GM11168 (cell line): ENCODE data around the gene CLCA2.

Experiments
- in situ Hi-C: fragments of 300-500 bp; cut with MboI; formaldehyde crosslinking; loops from one replicate; pipeline ENCODE4 v1.12.0; 2022; ENCODE audit warnings: low sequenced_read_pairs; ENCODE audit not compliant: unreplicated experiment

The CLCA2 gene

DNA sequence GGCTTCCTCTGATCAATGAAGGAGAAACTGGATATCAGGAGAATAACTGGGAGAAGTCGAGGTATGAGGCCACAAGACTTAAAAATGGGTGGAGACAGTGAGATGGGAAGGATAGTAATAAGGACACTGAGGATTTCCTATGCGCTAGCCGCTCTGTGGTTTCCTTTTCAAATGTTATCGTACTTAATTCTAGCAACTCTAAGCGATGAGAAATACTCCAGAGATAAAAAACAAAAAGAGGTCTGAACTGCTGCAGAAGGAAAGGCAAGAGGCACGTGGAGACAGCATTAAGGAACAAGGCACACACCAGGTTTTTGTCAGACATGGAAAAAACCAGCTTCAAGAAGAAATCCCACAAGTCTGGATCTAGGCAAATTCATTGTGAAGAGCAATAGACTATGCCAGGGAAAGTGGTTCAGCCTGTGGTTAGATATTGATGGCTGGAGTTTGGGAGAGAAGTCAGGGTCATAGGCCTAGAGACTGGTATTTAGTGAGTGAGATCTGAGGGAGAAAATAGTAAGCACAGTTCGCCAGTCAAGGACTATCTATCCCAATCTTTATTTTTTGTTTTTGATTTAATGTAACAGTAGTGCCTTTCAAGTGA lies 5.3 kb downstream of the CLCA2 start:
- in situ Hi-C loops: no loop called here

DNA sequence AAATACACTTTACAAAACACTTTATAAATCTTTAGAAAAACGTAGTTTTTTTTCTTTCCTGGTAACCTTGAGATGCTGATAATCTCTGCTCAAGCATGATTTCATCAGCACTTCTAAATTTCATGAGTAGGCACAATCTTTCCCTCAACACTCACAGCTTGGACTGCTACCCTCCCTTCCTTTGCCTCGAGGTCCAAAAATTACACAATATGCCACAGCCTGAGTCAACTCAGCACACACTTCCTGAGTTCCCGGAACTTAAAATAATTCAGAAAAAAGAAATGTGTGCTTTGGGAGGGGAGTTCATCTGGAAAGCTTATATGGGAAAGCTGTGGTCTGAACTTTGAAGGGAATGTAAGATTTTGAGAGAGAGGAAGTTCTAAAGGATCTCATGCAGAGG lies 5.9 kb downstream of the CLCA2 start:
- in situ Hi-C loops: no loop called here

DNA sequence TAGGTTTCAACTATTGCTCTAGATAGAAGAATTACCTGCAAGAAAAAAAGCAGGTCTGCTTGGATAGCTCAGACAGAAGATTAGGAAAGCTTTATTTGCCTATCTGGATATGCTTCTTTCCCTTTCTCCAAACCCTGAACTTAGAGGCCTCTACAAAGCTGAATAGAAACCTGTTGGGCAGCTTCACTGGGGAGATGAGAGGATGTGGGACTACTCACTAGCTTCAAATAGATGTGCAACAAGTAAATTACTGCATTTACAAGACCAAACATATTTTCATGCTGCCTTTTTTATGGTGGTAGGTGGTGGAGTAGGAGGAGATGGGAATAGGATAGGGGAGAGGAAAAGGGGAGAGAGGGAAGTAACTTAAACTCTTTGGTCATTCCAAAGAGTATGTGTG lies 6.4 kb downstream of the CLCA2 start:
- in situ Hi-C loops: no loop called here

DNA sequence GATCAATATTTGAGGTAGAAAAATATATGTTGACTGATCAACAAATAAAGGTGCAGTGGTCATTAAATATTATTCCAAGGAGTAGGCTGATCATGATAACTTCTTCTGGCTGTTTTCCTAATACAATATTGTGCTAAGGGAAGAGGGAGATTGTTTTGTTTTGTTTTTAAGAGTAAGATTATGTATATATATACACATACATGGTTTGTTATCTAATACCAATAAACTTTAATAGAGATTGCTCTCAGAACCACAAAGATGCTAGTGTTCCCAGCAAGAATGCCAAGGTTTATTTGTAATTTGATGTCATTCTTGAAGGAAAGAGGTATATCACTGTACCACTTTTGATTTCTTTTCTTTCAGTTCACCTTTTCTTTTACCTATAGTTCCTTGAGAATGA lies 10.1 kb downstream of the CLCA2 start:
- in situ Hi-C loops: no loop called here

DNA sequence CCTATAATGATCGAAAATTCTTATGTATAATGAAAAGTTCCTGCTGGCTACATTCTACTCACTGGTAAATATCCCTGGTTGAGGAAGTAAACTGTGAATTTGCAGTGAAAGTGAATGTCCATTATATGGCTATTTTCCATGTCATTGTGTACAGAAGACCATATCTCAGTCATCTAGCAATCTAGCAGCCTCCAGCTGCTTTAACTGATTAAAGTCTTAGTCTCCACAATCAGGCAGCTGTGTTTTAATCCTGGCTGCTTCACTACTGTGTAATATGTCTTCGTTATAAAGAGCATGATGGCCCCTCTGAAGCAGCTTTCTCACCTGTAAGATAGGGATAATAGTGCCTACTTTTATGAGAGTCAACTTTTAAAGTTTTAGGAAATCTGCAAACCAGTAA lies 11.4 kb downstream of the CLCA2 start:
- in situ Hi-C loops: no loop called here

DNA sequence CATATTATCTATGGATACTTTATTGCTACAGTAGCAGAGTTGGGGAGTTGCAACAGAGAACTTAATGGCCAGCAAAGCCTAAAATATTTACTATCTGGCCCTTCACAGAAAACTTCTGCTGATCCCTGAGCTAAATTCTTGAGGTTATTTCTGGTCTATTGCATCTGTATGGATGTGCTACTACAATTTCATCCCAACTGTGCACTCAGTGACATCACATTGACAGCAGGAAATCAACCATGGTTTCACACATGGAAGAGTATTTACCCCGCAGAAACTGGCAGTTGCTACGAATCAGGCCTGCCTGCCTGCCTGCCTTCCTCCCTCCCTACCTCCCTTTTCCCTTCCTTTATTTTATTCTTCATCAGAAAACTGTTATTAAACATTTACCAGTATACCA lies 12.1 kb downstream of the CLCA2 start:
- in situ Hi-C loops: no loop called here

DNA sequence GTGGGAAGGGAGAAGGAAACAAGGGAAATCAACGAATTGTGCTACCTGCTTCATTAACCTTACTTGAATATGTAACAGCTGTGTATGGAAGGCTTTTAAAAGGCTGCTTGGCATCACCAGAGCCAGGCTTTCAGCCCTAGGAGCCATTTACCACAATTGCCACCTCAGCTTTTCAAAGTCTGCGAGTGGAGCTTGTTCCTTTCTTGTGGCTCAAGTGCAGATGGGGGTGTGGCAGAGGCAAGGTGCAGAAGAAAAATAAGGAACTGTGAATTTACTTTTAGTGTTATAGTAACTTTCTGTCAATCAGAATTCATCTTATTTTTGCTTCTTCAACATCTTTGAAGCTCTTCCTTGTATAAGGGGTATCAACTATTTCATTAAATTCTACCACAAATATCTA lies 17.6 kb downstream of the CLCA2 start:
- in situ Hi-C loops: no loop called here

DNA sequence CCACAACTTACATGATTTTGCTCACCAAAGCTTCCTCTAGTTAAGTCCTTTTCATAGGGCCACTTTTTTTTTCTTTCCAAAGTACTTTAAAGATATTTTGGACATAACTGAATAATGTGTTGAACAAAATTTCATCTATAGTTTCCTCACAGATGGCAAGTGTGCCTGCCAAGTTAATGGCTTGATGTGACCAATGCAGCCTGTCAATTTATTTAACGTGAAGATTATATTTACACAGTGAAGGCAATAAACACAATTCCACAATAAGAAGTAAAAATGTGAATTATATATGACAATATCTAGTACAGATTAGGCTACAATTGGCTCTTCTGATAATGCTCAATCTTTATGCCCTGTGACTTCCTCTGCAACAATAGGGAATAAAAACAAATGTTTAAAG lies 18.0 kb downstream of the CLCA2 start:
- in situ Hi-C loops: no loop called here

DNA sequence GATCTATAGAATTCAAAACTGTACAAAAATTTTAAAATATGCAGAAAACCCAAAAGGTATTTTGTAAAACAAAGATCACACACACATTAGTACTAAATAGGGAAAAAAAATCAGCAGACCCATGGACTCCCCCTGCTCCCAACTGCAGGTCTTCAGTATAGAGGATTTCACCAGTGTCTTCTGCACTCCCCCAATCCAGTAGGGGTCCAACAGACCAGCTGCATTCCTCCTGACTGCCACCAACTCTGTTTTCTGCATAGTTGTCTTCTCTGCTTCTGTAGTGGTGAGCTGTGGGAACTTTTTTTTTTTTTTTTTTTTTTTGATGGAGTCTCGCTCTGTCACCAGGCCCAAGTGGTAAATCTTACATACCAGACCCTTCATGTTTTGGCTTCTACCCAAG lies 21.9 kb downstream of the CLCA2 start:
- in situ Hi-C loops: no loop called here

DNA sequence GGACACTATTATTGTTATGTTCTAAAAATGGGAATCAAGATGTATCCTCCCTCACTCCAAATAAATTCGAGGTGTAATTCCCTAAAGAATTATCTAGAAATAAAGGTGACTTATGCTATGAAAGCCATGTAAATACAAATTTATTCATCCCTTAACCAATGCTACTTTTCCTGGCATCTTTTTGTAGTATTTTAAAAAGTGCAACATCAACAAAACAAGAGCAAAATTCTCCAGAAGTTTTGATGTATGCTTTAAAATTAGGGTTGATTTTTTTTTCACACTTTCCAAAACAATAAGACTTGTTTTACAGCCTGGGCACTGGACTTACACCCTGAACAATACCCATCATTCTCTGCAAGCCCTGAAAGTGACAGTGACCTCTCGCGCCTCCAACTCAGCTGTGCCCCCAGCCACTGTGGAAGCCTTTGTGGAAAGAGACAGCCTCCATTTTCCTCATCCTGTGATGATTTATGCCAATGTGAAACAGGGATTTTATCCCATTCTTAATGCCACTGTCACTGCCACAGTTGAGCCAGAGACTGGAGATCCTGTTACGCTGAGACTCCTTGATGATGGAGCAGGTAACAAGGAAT lies 23.3 kb downstream of the CLCA2 start:
- in situ Hi-C loops: no loop called here

DNA sequence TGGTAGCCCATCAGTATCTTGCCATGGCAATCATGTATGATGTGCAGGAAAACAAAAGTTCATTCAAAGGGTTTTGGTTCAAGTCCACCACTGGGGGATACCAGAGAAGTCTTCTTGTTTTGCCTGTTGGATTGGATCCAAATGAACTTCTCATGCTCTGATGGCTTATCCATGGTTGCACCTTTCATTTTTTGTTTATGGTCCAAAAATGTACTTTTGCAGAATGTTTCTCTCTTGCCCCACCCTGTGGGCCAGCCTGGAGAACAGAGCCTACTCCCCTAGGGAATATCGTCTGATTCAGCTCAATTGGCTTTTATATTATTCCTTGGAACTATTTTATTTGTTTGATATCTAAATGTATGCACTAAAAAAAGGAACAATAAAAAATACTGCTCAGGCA lies 24.7 kb downstream of the CLCA2 start:
- in situ Hi-C loops: no loop called here

DNA sequence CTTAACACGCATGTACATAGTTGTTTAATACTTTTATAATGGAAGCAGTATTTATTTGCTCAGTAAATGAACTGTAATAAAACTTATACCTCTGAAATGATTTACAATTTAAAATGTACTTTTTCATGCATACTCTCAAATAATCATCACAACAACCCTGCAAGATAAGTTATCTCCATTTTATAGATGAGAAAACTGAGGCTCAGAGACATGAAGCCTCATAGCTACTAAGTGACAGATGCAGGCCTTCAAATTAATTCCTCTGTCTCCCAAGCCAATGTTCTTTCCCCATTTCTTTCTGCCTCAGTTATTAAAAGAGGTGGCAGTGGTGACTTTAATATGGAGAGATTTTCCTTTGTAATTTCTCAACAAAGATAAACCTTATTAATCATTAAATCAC lies 25.1 kb downstream of the CLCA2 start:
- in situ Hi-C loops: no loop called here

DNA sequence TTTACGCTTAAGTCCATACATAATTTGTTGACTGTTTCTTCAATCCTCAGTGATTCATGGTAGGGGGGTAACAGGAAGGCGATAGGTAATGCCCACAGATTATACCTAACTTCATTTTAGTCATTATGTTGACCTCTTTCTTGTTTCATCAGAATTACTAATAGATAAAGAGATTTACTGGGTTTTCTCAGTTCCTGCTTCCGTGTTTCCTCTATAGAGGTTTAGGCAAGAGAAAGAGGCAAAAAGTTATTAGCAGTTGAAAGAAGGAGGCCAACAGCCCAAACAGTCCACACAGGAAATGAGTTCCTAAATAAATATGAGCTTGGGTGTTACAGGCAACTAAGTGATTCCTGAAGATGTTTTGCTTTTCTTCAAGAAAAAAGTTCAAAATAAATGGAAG lies 26.9 kb downstream of the CLCA2 start:
- in situ Hi-C loops: no loop called here

DNA sequence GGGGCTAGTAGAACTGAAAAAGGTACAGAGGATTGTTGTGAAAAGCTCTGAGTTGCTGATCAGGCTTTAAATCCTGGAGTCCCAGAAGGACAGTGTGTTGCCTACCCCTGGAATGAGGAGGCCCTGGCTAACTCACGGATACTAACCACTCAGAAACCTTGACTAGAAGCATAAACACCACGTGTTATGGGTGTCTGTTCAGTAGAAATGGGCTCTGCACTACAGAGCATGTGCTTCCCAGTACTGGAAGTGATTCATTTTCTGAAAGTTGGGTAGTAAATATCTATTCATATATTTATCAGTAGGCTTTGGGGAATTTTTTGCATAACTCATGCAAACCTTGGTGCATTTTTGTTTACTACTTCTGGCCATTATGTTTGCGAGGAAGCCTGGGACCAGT lies 29.7 kb downstream of the CLCA2 start:
- in situ Hi-C loops: no loop called here

DNA sequence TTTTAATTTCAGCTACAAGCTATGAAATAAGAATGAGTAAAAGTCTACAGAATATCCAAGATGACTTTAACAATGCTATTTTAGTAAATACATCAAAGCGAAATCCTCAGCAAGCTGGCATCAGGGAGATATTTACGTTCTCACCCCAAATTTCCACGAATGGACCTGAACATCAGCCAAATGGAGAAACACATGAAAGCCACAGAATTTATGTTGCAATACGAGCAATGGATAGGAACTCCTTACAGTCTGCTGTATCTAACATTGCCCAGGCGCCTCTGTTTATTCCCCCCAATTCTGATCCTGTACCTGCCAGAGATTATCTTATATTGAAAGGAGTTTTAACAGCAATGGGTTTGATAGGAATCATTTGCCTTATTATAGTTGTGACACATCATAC lies 31.1 kb downstream of the CLCA2 start:
- in situ Hi-C loops: no loop called here

DNA sequence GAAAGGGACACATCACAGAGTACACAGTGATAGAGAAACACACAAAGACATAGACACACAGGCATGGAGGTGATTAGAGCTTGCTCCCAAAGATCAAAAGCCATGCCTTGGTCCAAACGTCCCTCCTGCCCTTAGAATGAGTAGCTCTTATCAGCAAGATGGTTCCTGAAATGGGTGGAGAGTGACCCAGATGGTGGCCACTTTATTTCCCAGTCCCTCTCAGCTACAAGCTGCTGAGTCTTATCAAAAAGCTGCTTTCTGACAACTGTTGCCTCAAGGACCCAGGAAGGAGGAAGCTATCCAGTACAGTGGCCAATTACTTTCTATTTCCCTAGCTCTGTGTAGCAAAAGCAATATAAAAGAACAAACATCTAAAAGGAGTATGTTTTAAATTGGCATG lies 37.0 kb downstream of the CLCA2 start:
- in situ Hi-C loops: no loop called here

DNA sequence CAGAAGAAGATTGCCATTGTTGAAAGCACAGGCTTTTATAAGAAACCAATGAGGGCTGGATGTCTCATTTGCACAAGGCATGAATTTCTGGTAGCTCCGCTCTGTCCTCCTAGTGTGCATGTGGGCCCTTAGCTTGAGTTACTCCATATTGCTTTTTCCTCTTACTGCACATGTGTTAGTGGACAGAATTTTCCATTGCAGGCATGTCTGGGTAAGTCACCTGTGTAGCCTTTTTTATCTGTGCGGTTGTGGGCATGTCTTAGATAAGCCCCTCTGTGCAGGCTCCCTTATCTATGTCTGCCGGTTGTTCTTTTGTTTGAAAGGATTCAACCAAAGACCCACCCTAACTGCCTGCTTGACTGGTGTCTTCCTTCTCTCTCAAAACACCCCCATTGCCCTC lies 37.5 kb downstream of the CLCA2 start:
- in situ Hi-C loops: no loop called here

DNA sequence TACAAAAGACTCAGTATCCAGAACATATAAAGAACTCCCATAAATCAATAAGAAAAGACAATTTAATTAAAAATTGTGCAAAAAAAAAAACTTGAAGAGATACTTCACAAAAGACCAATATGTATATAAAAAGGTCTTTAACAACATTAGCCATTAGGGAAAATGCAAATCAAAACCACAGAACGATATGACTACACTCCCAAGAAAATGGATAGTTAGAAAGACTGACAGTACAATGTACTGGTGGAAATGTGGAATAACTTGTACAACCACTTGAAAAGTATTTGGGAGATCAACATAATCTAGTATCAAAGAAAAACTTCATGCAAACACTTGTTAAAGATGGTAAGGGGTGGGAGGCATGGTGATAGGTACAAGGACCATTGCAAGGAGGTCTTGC lies 40.8 kb downstream of the CLCA2 start:
- in situ Hi-C loops: no loop called here

DNA sequence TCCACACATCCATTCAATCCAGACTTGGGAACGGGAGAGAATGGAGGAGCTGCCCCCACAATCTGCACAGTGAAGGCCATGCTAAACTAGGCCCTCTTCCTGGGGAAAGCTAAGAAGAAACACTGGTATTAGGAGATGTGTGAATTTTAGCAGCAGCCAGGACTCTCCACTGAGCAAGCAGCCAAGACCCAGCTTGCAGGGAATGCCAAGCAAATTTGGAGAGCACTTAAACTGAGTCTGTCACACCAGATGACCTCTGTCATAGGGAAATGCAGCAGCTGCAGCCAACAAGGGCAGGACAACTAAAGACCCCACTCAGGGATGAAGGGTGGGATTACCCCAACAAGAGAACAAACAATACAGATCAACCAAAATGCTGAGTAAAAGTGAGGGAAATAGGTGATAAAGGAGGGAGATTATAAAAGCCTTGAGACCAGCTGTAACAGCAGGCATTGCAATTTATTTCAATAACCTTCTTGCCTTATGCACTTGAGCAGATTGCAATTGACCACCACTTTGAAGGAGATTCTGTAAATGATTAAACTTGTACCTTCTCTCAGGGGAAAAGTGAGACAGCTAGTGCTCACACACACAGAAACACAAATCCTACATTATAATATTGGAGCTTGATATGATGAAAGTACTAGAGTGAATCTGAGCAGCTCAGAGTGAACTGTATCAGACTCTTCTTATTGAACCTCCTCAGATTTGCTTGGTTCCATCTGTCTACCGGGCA lies 42.3 kb downstream of the CLCA2 start:
- in situ Hi-C loops: no loop called here

DNA sequence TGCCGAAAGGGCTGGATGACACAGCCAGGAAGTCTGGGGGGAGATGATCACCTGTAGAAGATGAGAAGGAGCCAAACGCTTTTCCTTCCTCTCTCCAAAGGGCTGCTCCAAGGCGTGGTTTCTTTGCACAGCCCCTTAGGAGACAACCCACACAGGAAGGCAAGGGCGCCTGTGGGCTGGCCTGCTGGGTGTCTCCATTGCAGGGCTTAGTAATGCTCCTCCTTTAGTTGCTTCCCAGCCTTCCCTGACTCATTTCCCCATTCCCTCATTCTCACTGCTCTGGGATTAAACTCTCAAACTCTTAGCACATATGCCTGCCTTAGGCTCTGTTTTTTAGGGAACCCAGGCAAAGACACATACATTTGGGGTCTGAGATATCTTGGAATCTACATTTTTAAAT lies 43.0 kb downstream of the CLCA2 start:
- in situ Hi-C loops: no loop called here

DNA sequence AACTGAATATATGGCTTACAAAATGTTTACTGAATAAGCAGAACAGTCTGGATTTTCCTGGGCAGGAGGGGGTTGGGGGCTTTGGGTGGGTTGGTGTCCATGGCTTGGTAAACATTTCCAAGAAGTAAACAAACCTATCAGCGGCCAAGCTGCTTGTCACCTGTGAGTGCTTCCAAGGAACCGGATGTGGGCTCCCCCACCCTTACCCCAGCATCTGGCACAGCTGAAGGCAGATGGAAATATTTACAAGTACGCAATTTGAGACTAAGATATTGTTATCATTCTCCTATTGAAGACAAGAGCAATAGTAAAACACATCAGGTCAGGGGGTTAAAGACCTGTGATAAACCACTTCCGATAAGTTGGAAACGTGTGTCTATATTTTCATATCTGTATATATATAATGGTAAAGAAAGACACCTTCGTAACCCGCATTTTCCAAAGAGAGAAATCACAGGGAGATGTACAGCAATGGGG lies 44.6 kb downstream of the CLCA2 start, which contains the start of gene CLCA1:
TSS of gene CLCA1 (plus strand) at position 427 of the 477 bp plus-strand sequence. CDS start at position 472, 45 bp downstream.
- in situ Hi-C loops: no loop called here

DNA sequence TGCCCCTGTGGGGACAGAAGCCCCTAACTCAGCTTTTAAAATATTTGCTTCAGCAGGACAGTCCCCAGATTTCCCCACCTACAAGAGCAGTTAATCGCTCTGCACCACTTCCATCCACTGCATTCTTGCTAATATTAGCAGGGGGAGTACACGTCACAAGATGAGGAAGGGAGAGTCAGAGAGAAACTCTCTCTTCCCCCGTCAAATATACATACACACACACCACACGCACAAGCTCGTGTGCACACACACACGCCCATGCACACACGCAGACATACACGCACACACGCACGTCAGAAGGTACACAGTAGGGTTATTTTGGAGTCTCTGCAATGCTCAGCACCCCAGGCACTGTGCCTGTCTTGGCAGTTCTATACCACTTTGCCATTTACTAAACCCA lies 46.9 kb downstream of the CLCA2 start:
- in situ Hi-C loops: no loop called here
